Measurements from ENCODE around the gene CUBN. TPM values are rescaled to one million over a fixed set of nuclear protein-coding genes. Genes with fewer than 3 reads are reported as not detected.

Gene CUBN
- total and polyA plus RNA-seq, 2 experiments from 2014 or later: 0.41 to 0.65 TPM

DNA sequence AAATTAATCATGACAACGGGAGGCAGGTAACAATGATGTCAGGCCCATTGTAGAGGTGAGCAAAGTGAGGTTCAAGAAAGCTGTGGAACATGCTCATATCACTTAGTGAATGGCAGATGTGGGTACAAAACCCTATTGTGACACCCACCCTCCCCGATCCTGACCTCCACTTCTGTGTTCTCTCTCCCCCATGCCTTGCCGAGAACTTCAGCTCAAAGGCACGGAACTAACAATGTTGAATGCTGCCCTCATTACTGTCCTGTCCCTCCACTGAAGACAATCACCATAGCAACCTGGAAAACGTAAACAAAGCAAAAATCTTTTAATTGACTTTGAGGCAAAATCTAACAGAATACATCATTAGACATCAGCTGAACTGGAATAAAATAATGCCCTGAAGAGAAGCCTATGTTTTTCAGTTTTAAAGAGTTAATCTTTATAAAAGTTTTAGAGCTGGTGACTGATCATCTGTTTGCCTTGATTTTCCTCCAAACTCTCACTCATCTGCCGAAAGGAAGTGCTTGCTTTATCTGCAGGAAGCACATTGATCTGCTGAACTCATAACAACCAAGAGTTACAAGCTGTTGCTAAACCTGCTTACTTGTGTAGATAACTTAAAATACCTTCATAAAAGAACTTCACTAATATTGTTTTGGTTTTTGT, 133.6 kb downstream of the CUBN start:
- in situ Hi-C loops (cut with MboI): no loop called here
- Histone ChIP-seq H3K79me2 (ENCODE audit: insufficient read depth) (no peaks in the 10 kb centered on the region), H3K9me3 (ENCODE audit: low read depth) (no peaks in the 10 kb centered on the region), H3F3A (ENCODE audit: insufficient read depth) (peaks cover 32% of the 10 kb centered on the region), H3K36me3 (ENCODE audit: low read depth) (no peaks in the 10 kb centered on the region), H2AFZ (peak overlapping the region; percentile 46), H3K27me3 (replicated peaks; ENCODE audit: insufficient read depth) (no peaks in the 10 kb centered on the region), H3K4me3 (peak overlapping the region; percentile 22), H3K4me1 (ENCODE audit: insufficient read depth) (peaks cover 40% of the 10 kb centered on the region), H4K20me1 (ENCODE audit: insufficient read depth) (no peaks in the 10 kb centered on the region), H3K9me2 (ENCODE audit: insufficient read depth) (no peaks in the 10 kb centered on the region), H3K4me2 (ENCODE audit: unreplicated experiment) (peak overlapping the region; percentile 63), H3K27ac (peak overlapping the region; percentile 81), H3K9ac (peak overlapping the region; percentile 64)
- TF ChIP-seq EZH2phosphoT487 (IDR thresholded peaks at IDR 0.05; ENCODE audit: insufficient read depth, low read depth): no peak
- no peak for TF ChIP-seq EZH2 (IDR thresholded peaks at IDR 0.05; ENCODE audit: insufficient read depth, poor library complexity, severe bottlenecking)
- DNase-seq: peak; percentile 76
- WGBS, 2 experiments (ENCODE audit: low coverage in 1 of 2, low lambda C conversion rate in 2 of 2, missing lambda C conversion rate in 2 of 2): 26 to 30% methylated on average over 6 of the region's 6 CpGs

DNA sequence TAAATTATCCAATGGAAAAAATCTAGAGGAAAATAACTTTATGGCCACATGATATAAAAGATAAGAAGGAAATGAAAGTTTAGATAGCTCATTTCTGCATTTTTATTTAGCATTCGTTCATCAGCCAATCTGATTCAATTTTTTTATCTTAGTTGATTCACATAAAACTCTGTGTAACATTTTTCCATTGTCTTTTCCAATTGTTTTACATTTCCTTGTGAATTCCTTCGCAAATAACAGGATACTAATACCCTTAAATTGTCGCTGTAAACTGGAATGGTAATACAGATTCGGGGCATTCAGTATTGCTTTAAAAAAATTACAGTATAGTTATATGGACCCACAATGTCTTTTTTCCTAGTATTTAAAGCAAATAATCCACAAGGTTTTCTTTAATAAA, 136.4 kb downstream of the CUBN start:
- Histone ChIP-seq H3K27ac (peak overlapping the region; percentile 69), H4K20me1 (ENCODE audit: insufficient read depth) (no peaks in the 10 kb centered on the region), H2AFZ (peak overlapping the region; percentile 71), H3K4me2 (ENCODE audit: unreplicated experiment) (peak overlapping the region; percentile 69), H3K9ac (peak overlapping the region; percentile 73), H3K9me3 (ENCODE audit: low read depth) (no peaks in the 10 kb centered on the region), H3F3A (ENCODE audit: insufficient read depth) (peaks cover 24% of the 10 kb centered on the region), H3K79me2 (ENCODE audit: insufficient read depth) (no peaks in the 10 kb centered on the region), H3K9me2 (ENCODE audit: insufficient read depth) (no peaks in the 10 kb centered on the region), H3K36me3 (ENCODE audit: low read depth) (no peaks in the 10 kb centered on the region), H3K4me1 (ENCODE audit: insufficient read depth) (peaks cover 35% of the 10 kb centered on the region), H3K27me3 (replicated peaks; ENCODE audit: insufficient read depth) (no peaks in the 10 kb centered on the region), H3K4me3 (peak overlapping the region; percentile 58)
- in situ Hi-C loops (cut with MboI): no loop called here
- no peak for TF ChIP-seq EZH2phosphoT487 (IDR thresholded peaks at IDR 0.05; ENCODE audit: insufficient read depth, low read depth)
- no peak for TF ChIP-seq EZH2 (IDR thresholded peaks at IDR 0.05; ENCODE audit: insufficient read depth, poor library complexity, severe bottlenecking)
- WGBS, 2 experiments (ENCODE audit: low coverage in 1 of 2, low lambda C conversion rate in 2 of 2, missing lambda C conversion rate in 2 of 2): 59 to 61% methylated on average over 4 of the region's 4 CpGs
- no peak for DNase-seq

GRCh38 chr10:16992611-16993119, 136.9 kb downstream of the CUBN start:
- in situ Hi-C loops (cut with MboI): no loop called here
- DNase-seq: peak; percentile 53
- H3K4me2 ChIP-seq (ENCODE audit: unreplicated experiment): peak overlapping the region; percentile 69
- H3K9ac ChIP-seq: peak overlapping the region; percentile 73
- H3F3A ChIP-seq (ENCODE audit: insufficient read depth): peaks cover 29% of the 10 kb centered on the region
- H3K9me2 ChIP-seq (ENCODE audit: insufficient read depth): no peaks in the 10 kb centered on the region
- H3K9me3 ChIP-seq (ENCODE audit: low read depth): no peaks in the 10 kb centered on the region
- H3K27ac ChIP-seq: peak overlapping the region; percentile 69
- TF ChIP-seq EZH2phosphoT487 (IDR thresholded peaks at IDR 0.05; ENCODE audit: insufficient read depth, low read depth) (no peak), EZH2 (IDR thresholded peaks at IDR 0.05; ENCODE audit: insufficient read depth, poor library complexity, severe bottlenecking) (no peak)
- H3K27me3 ChIP-seq (replicated peaks; ENCODE audit: insufficient read depth): no peaks in the 10 kb centered on the region
- 2 to 3% methylated on average over 10 of the region's 10 CpGs for WGBS, 2 experiments (ENCODE audit: low coverage in 1 of 2, low lambda C conversion rate in 2 of 2, missing lambda C conversion rate in 2 of 2)
- no peaks in the 10 kb centered on the region for H3K36me3 ChIP-seq (ENCODE audit: low read depth)
- peaks cover 40% of the 10 kb centered on the region for H3K4me1 ChIP-seq (ENCODE audit: insufficient read depth)
- H3K79me2 ChIP-seq (ENCODE audit: insufficient read depth): no peaks in the 10 kb centered on the region
- H3K4me3 ChIP-seq: peak overlapping the region; percentile 58
- no peaks in the 10 kb centered on the region for H4K20me1 ChIP-seq (ENCODE audit: insufficient read depth)
- peak overlapping the region; percentile 71 for H2AFZ ChIP-seq

GRCh38 chr10:16991011-16991410, 138.6 kb downstream of the CUBN start:
- Histone ChIP-seq H3K4me1 (ENCODE audit: insufficient read depth) (peaks cover 39% of the 10 kb centered on the region), H3K9ac (no peak overlapping the region), H3K4me3 (no peak overlapping the region), H4K20me1 (ENCODE audit: insufficient read depth) (no peaks in the 10 kb centered on the region), H3K27me3 (replicated peaks; ENCODE audit: insufficient read depth) (no peaks in the 10 kb centered on the region), H3K9me3 (ENCODE audit: low read depth) (no peaks in the 10 kb centered on the region), H2AFZ (no peak overlapping the region), H3F3A (ENCODE audit: insufficient read depth) (peaks cover 36% of the 10 kb centered on the region), H3K4me2 (ENCODE audit: unreplicated experiment) (no peak overlapping the region), H3K79me2 (ENCODE audit: insufficient read depth) (no peaks in the 10 kb centered on the region), H3K27ac (no peak overlapping the region), H3K36me3 (ENCODE audit: low read depth) (no peaks in the 10 kb centered on the region), H3K9me2 (ENCODE audit: insufficient read depth) (no peaks in the 10 kb centered on the region)
- WGBS, 2 experiments (ENCODE audit: low coverage in 1 of 2, low lambda C conversion rate in 2 of 2, missing lambda C conversion rate in 2 of 2): 93 to 94% methylated on average over 2 of the region's 2 CpGs
- in situ Hi-C loops (cut with MboI): no loop called here
- no peak for DNase-seq
- no peak for TF ChIP-seq EZH2 (IDR thresholded peaks at IDR 0.05; ENCODE audit: insufficient read depth, poor library complexity, severe bottlenecking)
- no peak for TF ChIP-seq EZH2phosphoT487 (IDR thresholded peaks at IDR 0.05; ENCODE audit: insufficient read depth, low read depth)
